Stimulated activated CD8-positive, alpha-beta memory T cell treated with anti-CD3 and anti-CD28 coated beads, Interleukin-15, amount 100 ng/mL, for 4 hours (primary cell): Measurements from ENCODE around the gene OR4K17.
"Not testable (repeated sequence)": the region's sequence is repeated elsewhere in the genome, so short reads cannot be mapped to it uniquely, and the experiment has no call there.

Experiments
- DNase-seq, 2 donors: peaks; one replicate each; pipeline ENCODE4 v3.0.0-alpha.2; 2020; ENCODE audit warnings: low read depth in 2 of 2

The OR4K17 gene

GRCh38 chr14:20110438-20110837, at the start of gene OR4K17:
Gene OR4K17, plus strand, starts transcription at chr14:20110739. Its CDS starts 6,761 bp downstream, at chr14:20117500.
- no peak for DNase-seq

GRCh38 chr14:20092050-20092449, 18.5 kb upstream of the OR4K17 start:
- DNase-seq = no peak

- no peak for DNase-seq
Observed at GRCh38 chr14:20093442-20093841, 17.1 kb upstream of the OR4K17 start.

- DNase-seq = not testable (repeated sequence)
Observed at GRCh38 chr14:20098926-20099770, 11.4 kb upstream of the OR4K17 start.

GRCh38 chr14:20112321-20112720, 1.8 kb downstream of the OR4K17 start:
- DNase-seq = no peak

- no peak for DNase-seq
Observed at GRCh38 chr14:20116748-20117147, 6.2 kb downstream of the OR4K17 start.

- no peak for DNase-seq
Observed at GRCh38 chr14:20118795-20119194, 8.3 kb downstream of the OR4K17 start.

GRCh38 chr14:20138520-20138919, 28.0 kb downstream of the OR4K17 start, which contains the start of gene OR4N5:
Gene OR4N5, plus strand, starts transcription at chr14:20138820. Its CDS starts 4,916 bp downstream, at chr14:20143736.
- no peak for DNase-seq

- DNase-seq = no peak
Observed at GRCh38 chr14:20143911-20144310, 33.4 kb downstream of the OR4K17 start.

- no peak for DNase-seq
Observed at GRCh38 chr14:20144820-20145219, 34.3 kb downstream of the OR4K17 start.

GRCh38 chr14:20164462-20164861, 53.9 kb downstream of the OR4K17 start:
- DNase-seq = no peak

- no peak for DNase-seq
Observed at GRCh38 chr14:20167091-20167490, 56.6 kb downstream of the OR4K17 start.

- not testable (repeated sequence) for DNase-seq
Observed at GRCh38 chr14:20169852-20170251, 59.3 kb downstream of the OR4K17 start.
